Measurements from ENCODE around the gene ZBTB26. TPM values are rescaled to one million over a fixed set of nuclear protein-coding genes. Genes with fewer than 3 reads are reported as not detected.

The ZBTB26 gene
- polyA plus RNA-seq, 1 donor from 2014 or later: 8.5 TPM

GRCh38 chr9:122904466-122904822, 26.9 kb downstream of the ZBTB26 start (continued):
- TF ChIP-seq REST (IDR thresholded peaks at IDR 0.05; ENCODE audit: borderline replicate concordance): no peak

GRCh38 chr9:122900791-122901190, 30.5 kb downstream of the ZBTB26 start:
- no peaks in the 10 kb centered on the region for H3K9me3 ChIP-seq (ENCODE audit: low read length)
- H3K27ac ChIP-seq (ENCODE audit: low read length): no peak overlapping the region
- H3F3A ChIP-seq (ENCODE audit: insufficient read depth, low read length, poor library complexity, severe bottlenecking): peaks cover 11% of the 10 kb centered on the region
- H3K27me3 ChIP-seq (ENCODE audit: insufficient read depth, low read depth, low read length): no peaks in the 10 kb centered on the region
- H3K4me2 ChIP-seq (ENCODE audit: low read length): peak overlapping the region; percentile 29
- no peak overlapping the region for H3K9ac ChIP-seq (ENCODE audit: low read length)
- TF ChIP-seq RAD21 (conservative IDR thresholded peaks at IDR 0.05): no peak
- TF ChIP-seq EZH2 (IDR thresholded peaks at IDR 0.05; ENCODE audit: borderline replicate concordance, insufficient read depth, low read length, poor library complexity, severe bottlenecking): no peak
- TF ChIP-seq SMC3 (conservative IDR thresholded peaks at IDR 0.05; ENCODE audit: poor library complexity): no peak
- TF ChIP-seq POLR2AphosphoS5 (IDR thresholded peaks at IDR 0.05): no peak
- no peak for TF ChIP-seq REST (IDR thresholded peaks at IDR 0.05; ENCODE audit: borderline replicate concordance)
- TF ChIP-seq MXI1 (conservative IDR thresholded peaks at IDR 0.05; ENCODE audit: poor library complexity, severe bottlenecking): no peak
- no peak for TF ChIP-seq EP300 (conservative IDR thresholded peaks at IDR 0.05; ENCODE audit: poor library complexity, severe bottlenecking)
- TF ChIP-seq CTCF (IDR thresholded peaks at IDR 0.05; ENCODE audit: poor library complexity, severe bottlenecking): no peak
- no peak for TF ChIP-seq TAF1 (IDR thresholded peaks at IDR 0.05; ENCODE audit: low read depth)
- peak overlapping the region; percentile 30 for H3K4me3 ChIP-seq (ENCODE audit: low read length)
- H2AFZ ChIP-seq (ENCODE audit: low read depth, low read length): no peak overlapping the region
- H3K36me3 ChIP-seq (ENCODE audit: insufficient read depth, low read length): no peaks in the 10 kb centered on the region
- no peaks in the 10 kb centered on the region for H3K9me2 ChIP-seq (ENCODE audit: insufficient read depth, low read length)
- H3K79me2 ChIP-seq (replicated peaks; ENCODE audit: insufficient read depth, low read length): peaks cover 78% of the 10 kb centered on the region
- H4K20me1 ChIP-seq (ENCODE audit: insufficient read depth): no peaks in the 10 kb centered on the region

All from neural cell (in vitro differentiated cells).